ENCODE measurements around the gene OR2D2.
"Not testable (repeated sequence)": the region's sequence is repeated elsewhere in the genome, so short reads cannot be mapped to it uniquely, and the experiment has no call there.

Gene OR2D2

GRCh38 chr11:6888830-6889229, 3.5 kb downstream of the OR2D2 start:
- Histone ChIP-seq H3K36me3 (no peaks in the 10 kb centered on the region), H3K27ac (no peak overlapping the region), H3K4me2 (no peak overlapping the region), H3K9me3 (replicated peaks in 1 of 11) (peaks cover 0 to 13% (median 6%) of the 10 kb centered on the region in 11 experiments; a peak in 13 of 22 replicates), H3K4me1 (no peaks in the 10 kb centered on the region), H3K4me3 (no peak overlapping the region), H3K27me3 (no peaks in the 10 kb centered on the region), H4K20me1 (no peaks in the 10 kb centered on the region), H3K9ac (no peak overlapping the region)
- no peak for TF ChIP-seq Cebpa-rat (IDR thresholded peaks at IDR 0.05)

- H3K4me3 ChIP-seq, H3K27me3 ChIP-seq, H3K4me1 ChIP-seq, H3K4me2 ChIP-seq, H3K36me3 ChIP-seq, H4K20me1 ChIP-seq, H3K9ac ChIP-seq, H3K27ac ChIP-seq: not testable (repeated sequence)
- H3K9me3 ChIP-seq (replicated peaks in 1 of 11), result peaks cover 0 to 13% (median 6%) of the 10 kb centered on the region in 11 experiments; a peak in 13 of 22 replicates
These were observed 4.6 kb downstream of the OR2D2 start for GRCh38 chr11:6887711-6888110.

- H3K27ac ChIP-seq, result no peak overlapping the region
- no peak for TF ChIP-seq Cebpa-rat (IDR thresholded peaks at IDR 0.05)
- no peaks in the 10 kb centered on the region for H3K36me3 ChIP-seq
- H3K4me1 ChIP-seq, result no peaks in the 10 kb centered on the region
- no peaks in the 10 kb centered on the region for H4K20me1 ChIP-seq
- no peak overlapping the region for H3K9ac ChIP-seq
- H3K4me2 ChIP-seq, result no peak overlapping the region
- no peaks in the 10 kb centered on the region for H3K27me3 ChIP-seq
- H3K9me3 ChIP-seq (replicated peaks in 1 of 11), result peaks cover 0 to 3% (median 0%) of the 10 kb centered on the region in 11 experiments; a peak in 1 of 22 replicates
- no peak overlapping the region for H3K4me3 ChIP-seq
These were observed 9.5 kb downstream of the OR2D2 start for GRCh38 chr11:6882751-6883150.

DNA sequence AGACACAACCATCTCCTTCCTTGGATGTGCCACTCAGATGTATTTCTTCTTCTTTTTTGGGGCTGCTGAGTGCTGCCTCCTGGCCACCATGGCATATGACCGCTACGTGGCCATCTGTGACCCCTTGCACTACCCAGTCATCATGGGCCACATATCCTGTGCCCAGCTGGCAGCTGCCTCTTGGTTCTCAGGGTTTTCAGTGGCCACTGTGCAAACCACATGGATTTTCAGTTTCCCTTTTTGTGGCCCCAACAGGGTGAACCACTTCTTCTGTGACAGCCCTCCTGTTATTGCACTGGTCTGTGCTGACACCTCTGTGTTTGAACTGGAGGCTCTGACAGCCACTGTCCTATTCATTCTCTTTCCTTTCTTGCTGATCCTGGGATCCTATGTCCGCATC, 15.4 kb downstream of the OR2D2 start:
- H3K27ac ChIP-seq, result no peak overlapping the region
- peaks cover 0 to 10% (median 7%) of the 10 kb centered on the region in 11 experiments; a peak in 9 of 22 replicates for H3K9me3 ChIP-seq (replicated peaks in 1 of 11)
- no peak overlapping the region for H3K9ac ChIP-seq
- no peak for TF ChIP-seq Cebpa-rat (IDR thresholded peaks at IDR 0.05)
- no peaks in the 10 kb centered on the region for H3K4me1 ChIP-seq
- H3K4me2 ChIP-seq, result no peak overlapping the region
- no peaks in the 10 kb centered on the region for H4K20me1 ChIP-seq
- H3K4me3 ChIP-seq, result no peak overlapping the region
- no peaks in the 10 kb centered on the region for H3K27me3 ChIP-seq
- no peaks in the 10 kb centered on the region for H3K36me3 ChIP-seq

DNA sequence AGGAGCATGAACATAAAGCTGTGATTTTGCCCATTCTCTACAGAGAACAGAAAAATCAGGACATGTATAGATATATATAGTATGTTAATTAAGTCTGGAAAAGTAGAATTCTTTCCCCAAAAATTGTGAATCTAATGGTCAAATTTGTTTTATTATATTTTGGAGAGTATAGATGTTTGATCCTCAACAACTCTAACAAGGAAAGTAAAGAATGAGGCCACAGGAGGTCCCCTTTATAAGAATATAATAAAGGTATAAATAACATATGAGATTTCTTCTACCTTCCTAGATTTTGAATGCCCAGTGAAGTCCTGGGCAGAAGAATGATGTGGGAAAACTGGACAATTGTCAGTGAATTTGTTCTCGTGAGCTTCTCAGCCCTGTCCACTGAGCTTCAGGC, 16.0 kb downstream of the OR2D2 start, which contains the start of gene OR10A4:
TSS of gene OR10A4 (plus strand) at position 301 of the 400 bp plus-strand sequence. CDS start at position 324, 23 bp downstream.
- no peak within 1 kb of the TSS for H3K27ac ChIP-seq
- H4K20me1 ChIP-seq, result no peaks in the 10 kb centered on the region
- H3K4me1 ChIP-seq, result no peaks in the 10 kb centered on the region
- no peak for TF ChIP-seq Cebpa-rat (IDR thresholded peaks at IDR 0.05)
- no peak within 1 kb of the TSS for H3K4me3 ChIP-seq
- H3K9ac ChIP-seq, result no peak within 1 kb of the TSS
- no peaks in the 10 kb centered on the region for H3K36me3 ChIP-seq
- H3K9me3 ChIP-seq (replicated peaks in 1 of 11), result peaks cover 0 to 10% (median 7%) of the 10 kb centered on the region in 11 experiments; a peak in 9 of 22 replicates
- no peaks in the 10 kb centered on the region for H3K27me3 ChIP-seq
- H3K4me2 ChIP-seq, result no peak within 1 kb of the TSS

- H3K4me3 ChIP-seq, result no peak overlapping the region
- no peaks in the 10 kb centered on the region for H4K20me1 ChIP-seq
- no peak overlapping the region for H3K4me2 ChIP-seq
- H3K27me3 ChIP-seq, result no peaks in the 10 kb centered on the region
- H3K27ac ChIP-seq, result no peak overlapping the region
- H3K9me3 ChIP-seq (replicated peaks in 1 of 11), result peaks cover 0 to 10% (median 7%) of the 10 kb centered on the region in 11 experiments; a peak in 9 of 22 replicates
- no peak overlapping the region for H3K9ac ChIP-seq
- no peaks in the 10 kb centered on the region for H3K4me1 ChIP-seq
- TF ChIP-seq Cebpa-rat (IDR thresholded peaks at IDR 0.05), result no peak
- no peaks in the 10 kb centered on the region for H3K36me3 ChIP-seq
These were observed 16.5 kb downstream of the OR2D2 start for GRCh38 chr11:6875761-6876160.

- H3K27ac ChIP-seq, result no peak overlapping the region
- no peaks in the 10 kb centered on the region for H3K9me3 ChIP-seq (replicated peaks in 1 of 11)
- no peaks in the 10 kb centered on the region for H3K27me3 ChIP-seq
- H3K4me1 ChIP-seq, result no peaks in the 10 kb centered on the region
- no peak for TF ChIP-seq Cebpa-rat (IDR thresholded peaks at IDR 0.05)
- no peaks in the 10 kb centered on the region for H3K36me3 ChIP-seq
- no peak overlapping the region for H3K4me3 ChIP-seq
- no peak overlapping the region for H3K9ac ChIP-seq
- H4K20me1 ChIP-seq, result no peaks in the 10 kb centered on the region
- no peak overlapping the region for H3K4me2 ChIP-seq
These were observed 21.0 kb downstream of the OR2D2 start for GRCh38 chr11:6871278-6871677.

GRCh38 chr11:6864438-6864837, 27.9 kb downstream of the OR2D2 start:
- no peak overlapping the region for H3K9ac ChIP-seq
- H3K27ac ChIP-seq, result no peak overlapping the region
- H3K4me1 ChIP-seq, result peaks cover 0 to 4% (median 0%) of the 10 kb centered on the region in 10 experiments; a peak in 2 of 20 replicates
- no peak for TF ChIP-seq Cebpa-rat (IDR thresholded peaks at IDR 0.05)
- no peaks in the 10 kb centered on the region for H3K36me3 ChIP-seq
- H4K20me1 ChIP-seq, result no peaks in the 10 kb centered on the region
- no peak overlapping the region for H3K4me3 ChIP-seq
- H3K27me3 ChIP-seq, result no peaks in the 10 kb centered on the region
- H3K4me2 ChIP-seq, result no peak overlapping the region
- peaks cover 0 to 11% (median 0%) of the 10 kb centered on the region in 11 experiments; a peak in 3 of 22 replicates for H3K9me3 ChIP-seq (replicated peaks in 1 of 11)

GRCh38 chr11:6862961-6863360, 29.3 kb downstream of the OR2D2 start, which contains the start of gene OR10A2:
Gene OR10A2, plus strand, starts transcription at chr11:6863057. Its CDS starts 6,698 bp downstream, at chr11:6869755.
- no peaks in the 10 kb centered on the region for H3K27me3 ChIP-seq
- no peak for TF ChIP-seq Cebpa-rat (IDR thresholded peaks at IDR 0.05)
- H3K4me2 ChIP-seq, result no peak within 1 kb of the TSS
- no peak within 1 kb of the TSS for H3K4me3 ChIP-seq
- H3K27ac ChIP-seq, result no peak within 1 kb of the TSS
- peaks cover 0 to 4% (median 0%) of the 10 kb centered on the region in 10 experiments; a peak in 2 of 20 replicates for H3K4me1 ChIP-seq
- H3K9ac ChIP-seq, result no peak within 1 kb of the TSS
- H3K9me3 ChIP-seq (replicated peaks in 1 of 11), result peaks cover 0 to 18% (median 0%) of the 10 kb centered on the region in 11 experiments; a peak in 3 of 22 replicates
- no peaks in the 10 kb centered on the region for H4K20me1 ChIP-seq
- no peaks in the 10 kb centered on the region for H3K36me3 ChIP-seq

- Histone ChIP-seq H3K36me3 (no peaks in the 10 kb centered on the region), H3K27me3 (no peaks in the 10 kb centered on the region), H3K4me3 (no peak overlapping the region), H3K4me1 (no peaks in the 10 kb centered on the region), H4K20me1 (no peaks in the 10 kb centered on the region), H3K9ac (no peak overlapping the region), H3K9me3 (replicated peaks in 1 of 11) (peaks cover 7 to 43% (median 16%) of the 10 kb centered on the region in 11 experiments), H3K4me2 (no peak overlapping the region), H3K27ac (no peak overlapping the region)
- TF ChIP-seq Cebpa-rat (IDR thresholded peaks at IDR 0.05), result no peak
These were observed 35.4 kb downstream of the OR2D2 start for GRCh38 chr11:6856871-6857270.

Measured in BLaER1 treated with 17β-estradiol and CSF1 and Interleukin-3, amounts not matched to agents 10 nM and 100 nM (cell line).